Measurements from ENCODE around the gene ZGPAT. TPM values are rescaled to one million over a fixed set of nuclear protein-coding genes. Genes with fewer than 3 reads are reported as not detected.

The ZGPAT gene
- total and polyA plus RNA-seq, 10 of the 15 experiments (the other 5 are each of a cell fraction or from before 2014, with no cell fraction given): 0.58 to 52.9 (median 18.0) TPM

- Histone ChIP-seq H3K36me3 (ENCODE audit: control insufficient read depth in 2 of 2, insufficient read depth in 2 of 2, low read length in 1 of 2) (peaks cover 11 to 27% of the 10 kb centered on the region in 2 experiments; a peak in 3 of 4 replicates), H3K4me3 (no peak overlapping the region), H3K27me3 (replicated peaks in 1 of 2; ENCODE audit: control insufficient read depth in 2 of 2, insufficient read depth in 2 of 2, low read length in 1 of 2) (no peaks in the 10 kb centered on the region), H3K79me2 (ENCODE audit: control insufficient read depth, insufficient read depth, low read length) (peaks cover 33% of the 10 kb centered on the region), H3K9ac (ENCODE audit: control insufficient read depth, insufficient read depth, low read length) (no peak overlapping the region), H3K4me1 (ENCODE audit: control insufficient read depth, insufficient read depth, low read length) (peaks cover 55% of the 10 kb centered on the region), H2AFZ (ENCODE audit: control insufficient read depth, low read depth, low read length) (no peak overlapping the region), H4K20me1 (ENCODE audit: control insufficient read depth, insufficient read depth) (no peaks in the 10 kb centered on the region), H3K9me3 (replicated peaks; ENCODE audit: control insufficient read depth, insufficient read depth, low read length) (0 out of 3 replicates have a peak, but pooled peaks cover 1% of the 10 kb centered on the region), H3K27ac (ENCODE audit: control insufficient read depth, insufficient read depth) (no peak overlapping the region), H3K4me2 (ENCODE audit: control insufficient read depth, insufficient read depth) (no peak overlapping the region)
- CTCF ChIA-PET: interaction anchor here (1.5 kb wide), 1 partner anchor 26 kb away, joined by 4 read pairs; the partner anchor contains the start of genes ARFRP1 and ZGPAT
- ATAC-seq (no peak), DNase-seq (ENCODE audit: low read depth, low spot score) (no peak), FAIRE-seq (no peak)
- SMC1A ChIA-PET (ENCODE audit: uncharacterized antibody, unreplicated experiment): no interaction called here
- POLR2A ChIA-PET: no interaction called here
- in situ Hi-C loops (cut with MboI): no loop called here
- intact Hi-C loops (cut with micrococcal nuclease; ENCODE audit: unreplicated experiment): no loop called here
- no TSS peak for BruUV-seq (replicated peaks)
- WGBS (ENCODE audit: insufficient coverage, insufficient replicate concordance, low lambda C conversion rate, missing lambda C conversion rate): 86% methylated on average over 18 of the region's 18 CpGs
- RAD21 ChIA-PET (ENCODE audit: unreplicated experiment): interaction anchor here (1.2 kb wide), 1 partner anchor 35 kb away, joined by 3 read pairs; no protein-coding TSS in a partner anchor
- TF ChIP-seq E2F4 (IDR thresholded peaks at IDR 0.05; ENCODE audit: low read depth, low read length) (no peak), SREBF1 (IDR thresholded peaks at IDR 0.05; ENCODE audit: low read length) (no peak), KLF5 (IDR thresholded peaks at IDR 0.05; ENCODE audit: partially characterized antibody) (no peak), ETV6 (conservative IDR thresholded peaks at IDR 0.05 in 1 of 2, IDR thresholded peaks at IDR 0.05 in 1 of 2; ENCODE audit: borderline replicate concordance in 1 of 2, low read depth in 1 of 2) (no peak), FOXK2 (IDR thresholded peaks at IDR 0.05) (no peak), RUNX3 (IDR thresholded peaks at IDR 0.05; ENCODE audit: low read length) (no peak), POU2F2 (IDR thresholded peaks at IDR 0.05; ENCODE audit: borderline replicate concordance, low read depth, low read length) (no peak), GABPA (IDR thresholded peaks at IDR 0.05; ENCODE audit: low read depth) (no peak), NFIC (IDR thresholded peaks at IDR 0.05; ENCODE audit: low read depth, low read length) (no peak), MYB (IDR thresholded peaks at IDR 0.05; ENCODE audit: borderline replicate concordance, low read depth, low read length) (no peak), BHLHE40 (IDR thresholded peaks at IDR 0.05; ENCODE audit: borderline replicate concordance in 1 of 2, low read depth in 2 of 2, low read length in 1 of 2) (no peak)
- TF ChIP-seq, protein P1, sequence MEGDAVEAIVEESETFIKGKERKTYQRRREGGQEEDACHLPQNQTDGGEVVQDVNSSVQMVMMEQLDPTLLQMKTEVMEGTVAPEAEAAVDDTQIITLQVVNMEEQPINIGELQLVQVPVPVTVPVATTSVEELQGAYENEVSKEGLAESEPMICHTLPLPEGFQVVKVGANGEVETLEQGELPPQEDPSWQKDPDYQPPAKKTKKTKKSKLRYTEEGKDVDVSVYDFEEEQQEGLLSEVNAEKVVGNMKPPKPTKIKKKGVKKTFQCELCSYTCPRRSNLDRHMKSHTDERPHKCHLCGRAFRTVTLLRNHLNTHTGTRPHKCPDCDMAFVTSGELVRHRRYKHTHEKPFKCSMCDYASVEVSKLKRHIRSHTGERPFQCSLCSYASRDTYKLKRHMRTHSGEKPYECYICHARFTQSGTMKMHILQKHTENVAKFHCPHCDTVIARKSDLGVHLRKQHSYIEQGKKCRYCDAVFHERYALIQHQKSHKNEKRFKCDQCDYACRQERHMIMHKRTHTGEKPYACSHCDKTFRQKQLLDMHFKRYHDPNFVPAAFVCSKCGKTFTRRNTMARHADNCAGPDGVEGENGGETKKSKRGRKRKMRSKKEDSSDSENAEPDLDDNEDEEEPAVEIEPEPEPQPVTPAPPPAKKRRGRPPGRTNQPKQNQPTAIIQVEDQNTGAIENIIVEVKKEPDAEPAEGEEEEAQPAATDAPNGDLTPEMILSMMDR (IDR thresholded peaks at IDR 0.05 in 2 of 3, conservative IDR thresholded peaks at IDR 0.05 in 1 of 3; ENCODE audit: control insufficient read depth in 2 of 3, extremely low read depth in 1 of 3, insufficient read depth in 1 of 3, low read depth in 3 of 3, low read length in 3 of 3): no peak
- TF ChIP-seq, protein P2, sequence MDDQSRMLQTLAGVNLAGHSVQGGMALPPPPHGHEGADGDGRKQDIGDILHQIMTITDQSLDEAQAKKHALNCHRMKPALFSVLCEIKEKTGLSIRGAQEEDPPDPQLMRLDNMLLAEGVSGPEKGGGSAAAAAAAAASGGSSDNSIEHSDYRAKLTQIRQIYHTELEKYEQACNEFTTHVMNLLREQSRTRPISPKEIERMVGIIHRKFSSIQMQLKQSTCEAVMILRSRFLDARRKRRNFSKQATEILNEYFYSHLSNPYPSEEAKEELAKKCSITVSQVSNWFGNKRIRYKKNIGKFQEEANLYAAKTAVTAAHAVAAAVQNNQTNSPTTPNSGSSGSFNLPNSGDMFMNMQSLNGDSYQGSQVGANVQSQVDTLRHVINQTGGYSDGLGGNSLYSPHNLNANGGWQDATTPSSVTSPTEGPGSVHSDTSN (IDR thresholded peaks at IDR 0.05; ENCODE audit: insufficient replicate concordance, low read depth, low read length): no peak
- TF ChIP-seq, protein P3, sequence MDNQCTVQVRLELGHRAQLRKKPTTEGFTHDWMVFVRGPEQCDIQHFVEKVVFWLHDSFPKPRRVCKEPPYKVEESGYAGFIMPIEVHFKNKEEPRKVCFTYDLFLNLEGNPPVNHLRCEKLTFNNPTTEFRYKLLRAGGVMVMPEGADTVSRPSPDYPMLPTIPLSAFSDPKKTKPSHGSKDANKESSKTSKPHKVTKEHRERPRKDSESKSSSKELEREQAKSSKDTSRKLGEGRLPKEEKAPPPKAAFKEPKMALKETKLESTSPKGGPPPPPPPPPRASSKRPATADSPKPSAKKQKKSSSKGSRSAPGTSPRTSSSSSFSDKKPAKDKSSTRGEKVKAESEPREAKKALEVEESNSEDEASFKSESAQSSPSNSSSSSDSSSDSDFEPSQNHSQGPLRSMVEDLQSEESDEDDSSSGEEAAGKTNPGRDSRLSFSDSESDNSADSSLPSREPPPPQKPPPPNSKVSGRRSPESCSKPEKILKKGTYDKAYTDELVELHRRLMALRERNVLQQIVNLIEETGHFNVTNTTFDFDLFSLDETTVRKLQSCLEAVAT (IDR thresholded peaks at IDR 0.05): no peak
Measured at GRCh38 chr20:63733579-63734081, 25.8 kb downstream of the ZGPAT start.

All from GM12878 (cell line).